ENCODE measurements around the gene GRIP1. TPM values are rescaled to one million over a fixed set of nuclear protein-coding genes. Genes with fewer than 3 reads are reported as not detected.
"Not testable (repeated sequence)": the region's sequence is repeated elsewhere in the genome, so short reads cannot be mapped to it uniquely, and the experiment has no call there.

Gene GRIP1
- total RNA-seq, 1 donor from 2014 or later: not detected

DNA sequence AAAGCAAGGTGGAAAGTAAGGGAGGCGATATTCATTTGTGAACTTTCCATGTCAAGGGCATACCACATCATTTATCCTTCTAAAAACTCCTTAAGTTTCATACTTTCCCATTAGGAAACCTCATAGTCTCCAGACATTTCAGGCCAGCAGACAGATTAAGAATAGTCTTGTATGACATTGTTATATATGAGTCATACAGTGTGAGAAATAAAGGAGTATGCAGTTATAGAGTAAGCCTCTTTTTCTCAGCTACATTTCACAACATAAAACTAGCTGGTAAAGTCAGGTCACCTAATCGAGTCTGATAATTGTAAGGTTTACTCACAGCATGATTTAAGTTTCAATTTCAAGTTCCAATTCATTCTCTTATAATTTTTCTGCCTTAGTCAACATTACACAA lies 164.3 kb downstream of the GRIP1 start:
- Mint-ChIP-seq H3K27me3 (ENCODE audit: low read depth) (peaks cover 2% of the 10 kb centered on the region), H3K36me3 (ENCODE audit: low read depth) (no peaks in the 10 kb centered on the region), H3K27ac (no peak overlapping the region), H3K4me1 (ENCODE audit: low read depth) (no peaks in the 10 kb centered on the region), H3K4me3 (ENCODE audit: low read depth) (no peak overlapping the region), H3K9me3 (no peaks in the 10 kb centered on the region)
- no peak for DNase-seq (ENCODE audit: low spot score)
- intact Hi-C loops (cut with micrococcal nuclease): no loop called here

DNA sequence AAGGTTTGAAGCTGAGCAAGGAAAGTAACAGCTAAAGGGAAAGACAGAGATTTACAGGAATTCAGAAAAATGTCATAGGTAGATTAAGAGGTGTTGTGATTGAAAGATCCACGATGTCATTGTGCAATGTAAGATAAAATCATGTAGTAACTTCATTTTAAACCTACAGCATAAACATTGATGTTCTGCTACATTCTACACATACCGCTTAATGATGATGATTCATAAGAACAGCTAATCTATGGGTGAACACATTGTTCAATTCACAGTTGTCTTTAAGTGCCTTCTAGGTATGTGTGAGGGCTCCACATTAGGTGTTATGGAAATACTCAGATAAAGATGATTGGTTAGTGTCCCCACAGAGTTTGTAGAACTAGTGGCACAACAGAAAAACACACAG lies 170.9 kb downstream of the GRIP1 start:
- DNase-seq (ENCODE audit: low spot score): no peak
- Mint-ChIP-seq H3K27me3 (ENCODE audit: low read depth) (no peaks in the 10 kb centered on the region), H3K4me1 (ENCODE audit: low read depth) (no peaks in the 10 kb centered on the region), H3K36me3 (ENCODE audit: low read depth) (no peaks in the 10 kb centered on the region), H3K9me3 (no peaks in the 10 kb centered on the region), H3K4me3 (ENCODE audit: low read depth) (no peak overlapping the region), H3K27ac (no peak overlapping the region)
- intact Hi-C loops (cut with micrococcal nuclease): no loop called here

DNA sequence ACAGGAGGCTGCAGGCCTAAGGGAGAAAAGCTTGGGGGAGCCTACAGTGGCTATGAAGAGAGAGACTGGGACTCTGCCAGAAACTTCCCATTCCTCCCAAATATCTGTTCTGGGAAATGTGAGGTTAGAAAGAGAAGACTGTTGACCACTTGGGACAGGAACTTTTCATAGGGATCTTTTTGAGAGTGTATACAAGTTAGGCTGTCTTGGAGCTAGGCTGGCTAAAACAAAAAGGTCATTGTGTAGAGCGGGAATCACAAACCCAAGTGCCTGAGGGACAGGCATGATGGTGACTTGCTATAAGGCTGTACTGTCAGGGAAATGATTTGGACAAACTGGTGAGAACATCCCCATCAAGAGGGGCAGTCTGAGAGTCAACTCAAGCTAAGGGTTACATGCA lies 175.1 kb downstream of the GRIP1 start:
- no peak for DNase-seq (ENCODE audit: low spot score)
- no peaks in the 10 kb centered on the region for H3K9me3 Mint-ChIP-seq
- intact Hi-C loops (cut with micrococcal nuclease): no loop called here
- no peak overlapping the region for H3K4me3 Mint-ChIP-seq (ENCODE audit: low read depth)
- H3K36me3 Mint-ChIP-seq (ENCODE audit: low read depth): no peaks in the 10 kb centered on the region
- H3K27ac Mint-ChIP-seq: no peak overlapping the region
- no peaks in the 10 kb centered on the region for H3K4me1 Mint-ChIP-seq (ENCODE audit: low read depth)
- H3K27me3 Mint-ChIP-seq (ENCODE audit: low read depth): no peaks in the 10 kb centered on the region

DNA sequence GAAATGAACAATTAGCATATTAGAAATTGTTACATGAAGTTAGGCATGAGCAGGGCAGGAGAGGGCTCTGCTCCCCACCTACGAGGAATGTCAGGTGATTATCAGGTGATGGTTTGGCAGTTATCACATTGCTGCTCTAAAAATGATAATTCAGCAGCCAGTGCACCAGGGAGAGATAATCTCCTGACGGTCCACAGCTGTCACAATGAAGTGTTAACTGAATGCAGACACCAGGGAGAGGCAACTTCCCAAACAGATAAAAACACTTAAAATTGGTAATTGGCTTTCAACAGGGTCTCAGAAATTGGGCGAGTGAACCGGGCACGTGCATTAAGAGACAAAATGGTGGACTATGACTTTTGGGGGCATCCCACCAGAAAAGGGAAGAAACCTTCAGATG lies 176.0 kb downstream of the GRIP1 start:
- Mint-ChIP-seq H3K27ac (no peak overlapping the region), H3K36me3 (ENCODE audit: low read depth) (no peaks in the 10 kb centered on the region), H3K9me3 (no peaks in the 10 kb centered on the region), H3K4me1 (ENCODE audit: low read depth) (no peaks in the 10 kb centered on the region), H3K4me3 (ENCODE audit: low read depth) (no peak overlapping the region), H3K27me3 (ENCODE audit: low read depth) (no peaks in the 10 kb centered on the region)
- intact Hi-C loops (cut with micrococcal nuclease): no loop called here
- DNase-seq (ENCODE audit: low spot score): no peak

DNA sequence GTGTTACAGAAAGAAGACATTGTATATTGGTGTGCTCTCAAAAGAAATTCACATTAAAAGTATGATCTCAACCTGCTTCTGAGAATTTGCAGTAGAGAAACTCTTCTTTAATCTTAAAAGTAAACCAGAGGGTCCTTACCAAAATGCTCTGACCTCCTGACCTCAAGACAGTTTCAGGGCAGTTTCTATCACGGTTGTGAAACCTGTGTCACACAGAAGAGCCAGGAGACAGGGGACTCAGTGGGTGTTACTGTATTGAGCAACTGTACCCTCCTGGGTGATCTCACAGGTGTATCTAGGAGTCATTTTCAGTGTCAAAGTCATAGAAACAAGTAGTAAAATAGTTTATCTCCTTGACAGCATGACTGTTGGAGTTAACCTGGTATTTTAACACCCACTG lies 178.0 kb downstream of the GRIP1 start:
- DNase-seq (ENCODE audit: low spot score): no peak
- Mint-ChIP-seq H3K4me3 (ENCODE audit: low read depth) (no peak overlapping the region), H3K36me3 (ENCODE audit: low read depth) (no peaks in the 10 kb centered on the region), H3K9me3 (no peaks in the 10 kb centered on the region), H3K27me3 (ENCODE audit: low read depth) (peaks cover 2% of the 10 kb centered on the region), H3K27ac (no peak overlapping the region), H3K4me1 (ENCODE audit: low read depth) (no peaks in the 10 kb centered on the region)
- intact Hi-C loops (cut with micrococcal nuclease): no loop called here

DNA sequence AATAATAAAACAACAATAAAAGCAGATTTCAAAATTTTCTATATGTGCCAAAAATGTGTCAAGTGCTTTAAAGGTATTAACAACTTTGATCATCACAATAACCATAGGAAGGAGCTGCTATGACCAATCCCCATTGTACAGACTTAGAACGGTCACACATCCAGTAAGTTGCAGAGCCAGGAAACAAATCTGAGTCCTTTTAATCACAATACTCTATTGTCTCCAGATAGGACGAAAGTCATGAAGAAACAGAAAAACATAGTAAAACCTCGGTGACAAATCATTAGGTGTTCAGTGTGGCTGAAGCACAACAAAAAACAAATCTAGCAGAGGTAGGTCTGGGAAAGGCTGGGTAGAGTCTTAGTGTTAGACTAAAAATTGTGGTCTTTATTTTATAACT lies 178.8 kb downstream of the GRIP1 start:
- Mint-ChIP-seq H3K9me3 (no peaks in the 10 kb centered on the region), H3K4me3 (ENCODE audit: low read depth) (no peak overlapping the region), H3K27ac (no peak overlapping the region), H3K36me3 (ENCODE audit: low read depth) (no peaks in the 10 kb centered on the region), H3K27me3 (ENCODE audit: low read depth) (peaks cover 2% of the 10 kb centered on the region), H3K4me1 (ENCODE audit: low read depth) (no peaks in the 10 kb centered on the region)
- DNase-seq (ENCODE audit: low spot score): no peak
- intact Hi-C loops (cut with micrococcal nuclease): no loop called here

DNA sequence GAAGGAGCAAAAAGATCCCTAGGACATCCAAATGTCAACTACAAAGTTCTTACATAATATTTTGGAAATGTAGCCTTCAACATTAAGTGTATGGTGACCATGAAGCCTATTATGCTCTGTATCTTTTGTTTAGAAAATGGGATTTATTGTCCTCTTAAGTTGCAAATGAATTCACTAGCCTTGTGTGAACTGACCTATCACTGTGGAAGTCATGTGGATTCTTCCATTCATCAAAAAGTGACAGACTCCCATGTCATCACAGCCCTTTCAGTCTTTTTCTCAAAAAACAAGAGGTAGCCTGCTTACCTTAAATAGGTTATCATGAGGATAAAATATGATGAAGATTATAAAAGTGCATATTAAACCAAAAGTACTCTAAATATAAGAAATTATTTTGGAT lies 179.9 kb downstream of the GRIP1 start:
- Mint-ChIP-seq H3K9me3 (no peaks in the 10 kb centered on the region), H3K4me1 (ENCODE audit: low read depth) (no peaks in the 10 kb centered on the region), H3K27ac (no peak overlapping the region), H3K27me3 (ENCODE audit: low read depth) (peaks cover 2% of the 10 kb centered on the region), H3K36me3 (ENCODE audit: low read depth) (no peaks in the 10 kb centered on the region), H3K4me3 (ENCODE audit: low read depth) (no peak overlapping the region)
- DNase-seq (ENCODE audit: low spot score): no peak
- intact Hi-C loops (cut with micrococcal nuclease): no loop called here

DNA sequence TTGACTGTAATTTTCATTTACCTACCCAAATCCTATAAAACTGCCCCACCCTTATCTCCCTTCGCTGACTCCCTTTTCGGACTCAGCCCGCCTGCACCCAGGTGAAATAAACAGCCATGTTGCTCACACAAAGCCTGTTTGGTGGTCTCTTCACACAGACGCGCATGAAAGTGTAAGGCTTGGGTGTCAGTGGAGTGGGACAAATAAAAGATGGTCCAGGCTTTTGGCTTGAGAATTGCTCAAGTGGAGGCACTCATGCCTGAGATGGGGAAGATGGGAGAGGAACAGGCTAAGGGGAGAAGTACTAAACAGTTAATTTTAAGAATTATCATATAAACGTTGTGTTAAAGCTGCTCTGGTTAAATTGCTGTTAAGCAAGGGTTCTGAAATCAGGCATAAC lies 180.8 kb downstream of the GRIP1 start:
- not testable (repeated sequence) for H3K4me1 Mint-ChIP-seq (ENCODE audit: low read depth); H3K9me3 Mint-ChIP-seq; H3K4me3 Mint-ChIP-seq (ENCODE audit: low read depth)

DNA sequence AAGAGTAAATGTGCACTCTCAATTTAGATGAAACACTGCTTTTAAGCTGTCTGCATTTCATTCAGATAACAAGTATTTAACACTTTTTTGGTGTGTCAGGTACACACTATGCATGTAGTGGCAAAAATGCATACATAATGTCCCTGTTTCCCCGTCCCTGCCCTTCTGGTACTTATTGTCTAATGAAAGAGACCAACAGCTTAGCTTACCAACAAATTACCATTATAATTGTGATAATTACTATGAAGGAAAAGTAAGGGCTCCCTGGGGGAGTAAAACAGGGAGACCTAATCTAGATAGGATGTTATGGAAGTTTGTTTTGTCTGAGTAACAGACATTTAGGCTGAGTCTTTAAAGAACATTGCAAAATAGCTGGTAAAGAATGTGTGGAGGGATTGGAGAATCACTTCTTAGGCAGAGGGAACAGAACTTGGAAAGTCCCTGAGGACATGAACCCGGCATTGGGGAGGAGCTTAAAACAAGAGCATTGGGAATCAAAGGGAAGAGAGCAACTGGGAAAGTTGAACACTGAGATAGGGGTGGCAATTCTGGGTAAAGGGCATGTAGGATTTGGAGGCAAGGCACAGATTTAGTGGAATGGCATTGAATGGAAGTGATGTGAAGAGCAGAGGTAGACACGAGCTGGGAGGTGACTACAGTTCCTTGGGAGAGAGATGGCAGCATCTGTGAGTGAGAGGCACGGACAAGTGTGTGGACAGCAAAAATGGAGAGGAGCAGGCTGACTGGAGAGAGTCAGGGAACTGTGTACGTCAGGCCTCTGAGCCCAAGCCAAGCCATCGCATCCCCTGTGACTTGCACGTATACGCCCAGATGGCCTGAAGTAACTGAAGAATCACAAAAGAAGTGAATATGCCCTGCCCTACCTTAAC lies 181.6 kb downstream of the GRIP1 start:
- DNase-seq (ENCODE audit: low spot score): no peak
- Mint-ChIP-seq H3K4me3 (ENCODE audit: low read depth) (no peak overlapping the region), H3K9me3 (no peaks in the 10 kb centered on the region), H3K4me1 (ENCODE audit: low read depth) (no peaks in the 10 kb centered on the region), H3K36me3 (ENCODE audit: low read depth) (no peaks in the 10 kb centered on the region), H3K27ac (no peak overlapping the region), H3K27me3 (ENCODE audit: low read depth) (peaks cover 2% of the 10 kb centered on the region)
- intact Hi-C loops (cut with micrococcal nuclease): no loop called here

More for the DNA sequence above, 180.8 kb downstream of the GRIP1 start:
- H3K27ac Mint-ChIP-seq; DNase-seq (ENCODE audit: low spot score); H3K27me3 Mint-ChIP-seq (ENCODE audit: low read depth); H3K36me3 Mint-ChIP-seq (ENCODE audit: low read depth); intact Hi-C loops (cut with micrococcal nuclease): not testable (repeated sequence)

DNA sequence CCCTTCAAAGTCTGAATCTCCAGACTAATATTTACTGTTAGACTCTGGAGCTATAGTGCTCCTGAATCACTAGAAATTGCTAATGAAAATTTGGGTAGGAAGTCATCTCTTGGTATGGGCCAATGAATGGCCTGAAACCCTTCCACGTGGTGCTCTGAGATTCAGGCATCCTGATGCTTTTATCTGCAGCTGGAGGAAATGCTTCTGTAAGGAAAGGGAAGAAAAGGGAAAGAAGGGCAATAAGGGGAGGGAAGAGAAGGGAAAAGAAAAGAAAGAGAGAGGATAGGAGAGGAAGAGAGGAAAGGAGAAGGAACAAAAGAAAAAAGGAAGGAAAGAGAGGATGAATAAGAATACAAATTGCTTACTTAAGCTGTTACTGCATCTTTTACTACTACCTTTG lies 182.3 kb downstream of the GRIP1 start:
- no peak for DNase-seq (ENCODE audit: low spot score)
- Mint-ChIP-seq H3K27me3 (ENCODE audit: low read depth) (peaks cover 2% of the 10 kb centered on the region), H3K9me3 (no peaks in the 10 kb centered on the region), H3K36me3 (ENCODE audit: low read depth) (no peaks in the 10 kb centered on the region), H3K4me3 (ENCODE audit: low read depth) (no peak overlapping the region), H3K27ac (no peak overlapping the region), H3K4me1 (ENCODE audit: low read depth) (no peaks in the 10 kb centered on the region)
- intact Hi-C loops (cut with micrococcal nuclease): no loop called here

DNA sequence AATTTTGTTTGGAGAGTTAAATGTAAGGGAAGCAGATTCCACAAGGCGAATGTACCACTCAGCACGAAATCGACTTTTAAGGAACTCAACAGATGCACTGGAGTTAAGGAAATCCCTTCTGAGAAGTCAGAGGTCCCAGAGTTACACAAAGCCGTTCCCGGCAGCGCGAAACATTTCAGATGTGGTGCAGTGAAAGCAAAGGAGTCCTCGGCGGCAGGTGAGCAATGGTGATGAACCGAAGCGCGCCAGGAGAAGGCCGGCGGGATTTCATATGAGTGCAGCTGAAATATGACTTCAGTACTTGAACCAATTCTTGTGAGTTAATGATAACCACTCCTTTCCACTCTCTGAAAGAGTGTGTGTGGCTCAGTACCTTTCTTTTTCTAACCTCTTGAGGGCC lies 183.2 kb downstream of the GRIP1 start:
- intact Hi-C loops (cut with micrococcal nuclease): no loop called here
- Mint-ChIP-seq H3K27ac (no peak overlapping the region), H3K27me3 (ENCODE audit: low read depth) (peaks cover 3% of the 10 kb centered on the region), H3K4me1 (ENCODE audit: low read depth) (no peaks in the 10 kb centered on the region), H3K4me3 (ENCODE audit: low read depth) (no peak overlapping the region), H3K9me3 (no peaks in the 10 kb centered on the region), H3K36me3 (ENCODE audit: low read depth) (no peaks in the 10 kb centered on the region)
- no peak for DNase-seq (ENCODE audit: low spot score)

DNA sequence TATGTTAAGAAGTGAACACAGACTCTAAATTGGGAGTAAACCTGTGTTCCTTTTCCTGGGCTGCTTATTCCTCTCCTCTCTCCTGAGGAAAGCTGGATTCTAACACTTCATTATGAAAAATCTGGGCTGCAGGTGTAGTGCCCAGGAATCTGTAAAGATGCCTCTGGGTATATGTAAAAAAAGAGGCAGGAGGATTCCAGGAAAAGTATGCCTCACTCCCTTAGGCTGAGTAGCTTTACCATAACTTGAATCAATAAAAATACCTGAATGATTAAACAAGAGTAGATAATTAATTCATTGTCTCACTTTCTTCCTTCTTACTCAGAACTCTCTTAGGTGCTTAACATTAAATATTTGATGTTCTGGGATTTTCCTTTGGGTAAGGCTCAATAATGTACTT lies 185.1 kb downstream of the GRIP1 start:
- no peak for DNase-seq (ENCODE audit: low spot score)
- no peak overlapping the region for H3K27ac Mint-ChIP-seq
- H3K4me3 Mint-ChIP-seq (ENCODE audit: low read depth): no peak overlapping the region
- H3K27me3 Mint-ChIP-seq (ENCODE audit: low read depth): peaks cover 10% of the 10 kb centered on the region
- no peaks in the 10 kb centered on the region for H3K4me1 Mint-ChIP-seq (ENCODE audit: low read depth)
- no peaks in the 10 kb centered on the region for H3K9me3 Mint-ChIP-seq
- intact Hi-C loops (cut with micrococcal nuclease): no loop called here
- H3K36me3 Mint-ChIP-seq (ENCODE audit: low read depth): no peaks in the 10 kb centered on the region

DNA sequence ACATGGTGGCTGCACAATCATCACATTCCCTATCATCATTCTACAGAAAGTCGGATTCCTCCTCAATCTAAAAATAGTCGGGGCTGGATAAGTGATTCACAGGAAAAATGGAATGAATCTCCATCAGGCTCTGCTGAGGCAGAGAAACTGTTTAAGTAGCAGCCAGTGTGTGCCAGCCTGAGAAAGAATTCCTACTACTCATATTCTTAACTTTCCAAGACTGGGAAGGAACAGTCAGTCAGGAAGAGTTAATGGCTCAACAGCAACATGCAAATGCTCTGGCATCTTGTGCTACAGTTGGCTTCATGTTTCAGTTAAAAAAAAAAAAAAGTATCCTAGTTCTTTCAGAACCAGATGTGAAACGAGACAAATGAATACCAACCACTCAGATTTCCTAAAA lies 187.0 kb downstream of the GRIP1 start:
- no peak overlapping the region for H3K27ac Mint-ChIP-seq
- H3K9me3 Mint-ChIP-seq: no peaks in the 10 kb centered on the region
- H3K36me3 Mint-ChIP-seq (ENCODE audit: low read depth): no peaks in the 10 kb centered on the region
- H3K27me3 Mint-ChIP-seq (ENCODE audit: low read depth): peaks cover 9% of the 10 kb centered on the region
- H3K4me3 Mint-ChIP-seq (ENCODE audit: low read depth): no peak overlapping the region
- intact Hi-C loops (cut with micrococcal nuclease): no loop called here
- no peaks in the 10 kb centered on the region for H3K4me1 Mint-ChIP-seq (ENCODE audit: low read depth)
- DNase-seq (ENCODE audit: low spot score): no peak
